ENCODE results near the gene CIRBP. TPM values are rescaled to one million over a fixed set of nuclear protein-coding genes. Genes with fewer than 3 reads are reported as not detected.

The CIRBP gene
- total RNA-seq, 1 donor from 2014 or later: 403 TPM

GRCh38 chr19:1229924-1230782 lies 39.0 kb upstream of the CIRBP start:
- Histone ChIP-seq H3K4me3 (ENCODE audit: low read depth, low read length) (no peak overlapping the region), H3K27me3 (ENCODE audit: control insufficient read depth, insufficient read depth, low read length) (no peaks in the 10 kb centered on the region), H3K36me3 (ENCODE audit: control insufficient read depth, insufficient read depth, low read length) (peaks cover 2% of the 10 kb centered on the region)
- DNase-seq (ENCODE audit: low read depth): no peak
- TF ChIP-seq CTCF (IDR thresholded peaks at IDR 0.05; ENCODE audit: insufficient read depth, low read length, poor library complexity, severe bottlenecking): no peak

- peaks cover 2% of the 10 kb centered on the region for H3K36me3 ChIP-seq (ENCODE audit: control insufficient read depth, insufficient read depth, low read length)
- TF ChIP-seq CTCF (IDR thresholded peaks at IDR 0.05; ENCODE audit: insufficient read depth, low read length, poor library complexity, severe bottlenecking): no peak
- H3K27me3 ChIP-seq (ENCODE audit: control insufficient read depth, insufficient read depth, low read length): no peaks in the 10 kb centered on the region
- no peak for DNase-seq (ENCODE audit: low read depth)
- no peak overlapping the region for H3K4me3 ChIP-seq (ENCODE audit: low read depth, low read length)
Observed at GRCh38 chr19:1230783-1231489, 38.2 kb upstream of the CIRBP start.

- TF ChIP-seq CTCF (IDR thresholded peaks at IDR 0.05; ENCODE audit: insufficient read depth, low read length, poor library complexity, severe bottlenecking): no peak
- DNase-seq (ENCODE audit: low read depth): no peak
- peaks cover 2% of the 10 kb centered on the region for H3K36me3 ChIP-seq (ENCODE audit: control insufficient read depth, insufficient read depth, low read length)
- no peak overlapping the region for H3K4me3 ChIP-seq (ENCODE audit: low read depth, low read length)
- H3K27me3 ChIP-seq (ENCODE audit: control insufficient read depth, insufficient read depth, low read length): no peaks in the 10 kb centered on the region
Observed at GRCh38 chr19:1231729-1232637, 37.1 kb upstream of the CIRBP start.

GRCh38 chr19:1232652-1233072 lies 36.5 kb upstream of the CIRBP start:
- Histone ChIP-seq H3K36me3 (ENCODE audit: control insufficient read depth, insufficient read depth, low read length) (peaks cover 2% of the 10 kb centered on the region), H3K4me3 (ENCODE audit: low read depth, low read length) (no peak overlapping the region), H3K27me3 (ENCODE audit: control insufficient read depth, insufficient read depth, low read length) (no peaks in the 10 kb centered on the region)
- no peak for DNase-seq (ENCODE audit: low read depth)
- TF ChIP-seq CTCF (IDR thresholded peaks at IDR 0.05; ENCODE audit: insufficient read depth, low read length, poor library complexity, severe bottlenecking): no peak

GRCh38 chr19:1233115-1233667 lies 35.9 kb upstream of the CIRBP start:
- peaks cover 2% of the 10 kb centered on the region for H3K36me3 ChIP-seq (ENCODE audit: control insufficient read depth, insufficient read depth, low read length)
- DNase-seq (ENCODE audit: low read depth): no peak
- no peak for TF ChIP-seq CTCF (IDR thresholded peaks at IDR 0.05; ENCODE audit: insufficient read depth, low read length, poor library complexity, severe bottlenecking)
- H3K4me3 ChIP-seq (ENCODE audit: low read depth, low read length): no peak overlapping the region
- H3K27me3 ChIP-seq (ENCODE audit: control insufficient read depth, insufficient read depth, low read length): no peaks in the 10 kb centered on the region
